A673 (cell line): ENCODE measurements around the gene ACADL. TPM values are rescaled to one million over a fixed set of nuclear protein-coding genes. Genes with fewer than 3 reads are reported as not detected.

ENCODE experiments used
- BruUV-seq: library from RNA; stranded (reverse); fragments of 400-500 nt; replicated peaks from 2 replicates; lab custom pipeline; 2021; lab: Mats Ljungman, UMichigan
- CTCF ChIA-PET: fragments of 300-600 bp; sonication (Branson Sonifier 250); formaldehyde crosslinking; loops from one replicate; lab custom pipeline; 2022; ENCODE audit warnings: antibody characterized with exemption; lab: Charles Lee
- POLR2A ChIA-PET: fragments of 300-600 bp; sonication (Branson Sonifier 250); formaldehyde crosslinking; loops from one replicate; lab custom pipeline; 2022; ENCODE audit warnings: antibody characterized with exemption; ENCODE audit not compliant: low non-redundant PET; lab: Charles Lee
- DNase-seq: peaks from one replicate; pipeline ENCODE4 v3.0.0-alpha.2; 2015; ENCODE audit warnings: low spot score
- H3K27ac ChIP-seq: fragments of 200-600 bp; sonication (generic); 2 replicates; pipeline ENCODE4 v1.5.1; 2016; ENCODE audit warnings: mixed run types, low read depth, mild to moderate bottlenecking, mixed read lengths, antibody characterized with exemption, low read length; ENCODE audit not compliant: poor library complexity, severe bottlenecking
- H3K27me3 ChIP-seq: fragments of 200-600 bp; sonication (generic); replicated peaks from 2 replicates; pipeline ENCODE4 v1.6.1; 2017; ENCODE audit warnings: mixed run types, low read depth, mild to moderate bottlenecking, mixed read lengths, antibody characterized with exemption, low read length; ENCODE audit not compliant: insufficient read depth, poor library complexity
- H3K36me3 ChIP-seq: fragments of 200-600 bp; sonication (generic); 2 replicates; pipeline ENCODE4 v1.6.1; 2016; ENCODE audit warnings: mixed run types, mild to moderate bottlenecking, mixed read lengths, antibody characterized with exemption, low read length; ENCODE audit not compliant: insufficient read depth, poor library complexity, severe bottlenecking
- H3K4me1 ChIP-seq: fragments of 200-600 bp; sonication (generic); 2 replicates; pipeline ENCODE4 v1.6.1; 2017; ENCODE audit warnings: mixed run types, mild to moderate bottlenecking, mixed read lengths, antibody characterized with exemption, low read length; ENCODE audit not compliant: insufficient read depth, poor library complexity, severe bottlenecking
- H3K4me3 ChIP-seq: fragments of 200-600 bp; sonication (generic); 2 replicates; pipeline ENCODE4 v1.5.1; 2016; ENCODE audit warnings: low read depth, mixed run types, mild to moderate bottlenecking, mixed read lengths, low read length; ENCODE audit not compliant: poor library complexity, severe bottlenecking
- H3K9me3 ChIP-seq: fragments of 200-600 bp; sonication (generic); 2 replicates; pipeline ENCODE4 v1.6.1; 2016; ENCODE audit warnings: mixed run types, low read depth, mild to moderate bottlenecking, mixed read lengths, antibody characterized with exemption, low read length; ENCODE audit not compliant: poor library complexity, severe bottlenecking
- EZH2 ChIP-seq: fragments of 200-600 bp; sonication (generic); IDR thresholded peaks from 2 replicates; pipeline ENCODE4 v1.6.1; 2017; ENCODE audit warnings: borderline replicate concordance, low read depth, mild to moderate bottlenecking, mixed read lengths, antibody characterized with exemption, low read length; ENCODE audit not compliant: poor library complexity, severe bottlenecking
- intact Hi-C: fragments of 100-400 bp; cut with micrococcal nuclease; formaldehyde crosslinking; loops from one replicate; pipeline ENCODE4 v1.10.0; 2022; ENCODE audit not compliant: unreplicated experiment
- total RNA-seq: library from RNA; stranded (reverse); gene quantifications from 2 replicates; pipeline ENCODE4 v1.2.3, GENCODE V29; 2021
- TF ChIP-seq, protein P1 (sequence below): fragments of 300-800, 200-600 bp; sonication (generic); conservative IDR thresholded peaks from 2 replicates; pipeline ENCODE4 v1.5.1; 2017; ENCODE audit warnings: low read depth, mild to moderate bottlenecking, antibody characterized with exemption, low read length, moderate library complexity, mixed read lengths

Gene ACADL
- total RNA-seq, 1 experiment from 2014 or later: not detected

DNA sequence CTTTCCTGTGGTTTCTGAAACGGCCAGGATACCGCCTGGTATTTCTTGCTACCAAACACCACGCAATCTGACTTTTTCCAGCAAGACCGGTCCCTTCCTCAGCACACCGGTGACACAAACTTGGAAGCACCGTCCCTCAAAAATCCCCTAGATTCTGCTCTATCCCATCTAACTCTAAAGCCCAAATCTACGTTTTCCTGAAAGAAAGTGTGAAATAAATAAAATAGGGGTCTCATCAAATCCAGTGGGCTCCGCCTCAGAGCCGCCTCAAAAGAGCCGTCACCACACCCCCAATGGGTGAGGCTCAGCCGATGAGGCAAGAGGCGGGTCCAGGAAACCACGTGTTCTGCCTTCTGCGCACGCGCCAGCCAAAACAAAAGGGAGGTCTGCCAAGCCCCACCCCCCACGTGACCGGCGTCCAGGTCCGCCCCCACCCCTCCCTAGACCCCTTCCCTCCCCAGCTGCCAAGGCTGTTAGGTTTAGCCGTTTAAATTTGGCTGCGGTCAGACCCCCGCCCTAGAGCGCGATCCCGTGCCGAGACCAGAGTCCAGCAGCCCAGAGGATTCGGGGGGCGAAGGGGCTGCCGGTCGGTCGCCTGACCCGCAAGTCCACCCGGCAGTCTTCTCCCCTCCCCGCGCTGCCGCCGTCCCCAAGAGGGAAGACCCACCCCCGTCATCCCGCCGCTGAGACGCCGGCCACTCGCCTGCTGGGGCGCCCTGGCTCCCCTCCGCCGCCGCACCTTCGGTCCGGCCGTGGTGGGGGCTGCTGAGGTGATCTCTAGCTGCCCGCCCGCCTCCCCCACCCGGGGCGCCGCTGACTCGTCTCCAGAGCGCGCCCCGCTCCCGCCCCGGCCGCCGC is 54.6 kb downstream of the ACADL start:
- TF ChIP-seq EZH2: no peak
- TF ChIP-seq, protein P1, sequence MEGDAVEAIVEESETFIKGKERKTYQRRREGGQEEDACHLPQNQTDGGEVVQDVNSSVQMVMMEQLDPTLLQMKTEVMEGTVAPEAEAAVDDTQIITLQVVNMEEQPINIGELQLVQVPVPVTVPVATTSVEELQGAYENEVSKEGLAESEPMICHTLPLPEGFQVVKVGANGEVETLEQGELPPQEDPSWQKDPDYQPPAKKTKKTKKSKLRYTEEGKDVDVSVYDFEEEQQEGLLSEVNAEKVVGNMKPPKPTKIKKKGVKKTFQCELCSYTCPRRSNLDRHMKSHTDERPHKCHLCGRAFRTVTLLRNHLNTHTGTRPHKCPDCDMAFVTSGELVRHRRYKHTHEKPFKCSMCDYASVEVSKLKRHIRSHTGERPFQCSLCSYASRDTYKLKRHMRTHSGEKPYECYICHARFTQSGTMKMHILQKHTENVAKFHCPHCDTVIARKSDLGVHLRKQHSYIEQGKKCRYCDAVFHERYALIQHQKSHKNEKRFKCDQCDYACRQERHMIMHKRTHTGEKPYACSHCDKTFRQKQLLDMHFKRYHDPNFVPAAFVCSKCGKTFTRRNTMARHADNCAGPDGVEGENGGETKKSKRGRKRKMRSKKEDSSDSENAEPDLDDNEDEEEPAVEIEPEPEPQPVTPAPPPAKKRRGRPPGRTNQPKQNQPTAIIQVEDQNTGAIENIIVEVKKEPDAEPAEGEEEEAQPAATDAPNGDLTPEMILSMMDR: no peak
- intact Hi-C loops: no loop called here
- Histone ChIP-seq H3K4me3 (peak overlapping the region; percentile 83), H3K27me3 (no peaks in the 10 kb centered on the region), H3K4me1 (peaks cover 22% of the 10 kb centered on the region), H3K27ac (peak overlapping the region; percentile 95), H3K36me3 (no peaks in the 10 kb centered on the region), H3K9me3 (no peaks in the 10 kb centered on the region)
- DNase-seq: peak; percentile 95
- ChIA-PET POLR2A (no interaction called here), CTCF (interaction anchor here (0.6 kb wide), 2 partner anchors 53 to 1916 kb away, joined by 7 to 10 read pairs; partner anchors contain the start of gene IDH1)
- no TSS peak for BruUV-seq

GRCh38 chr2:210170196-210170445 is 55.1 kb downstream of the ACADL start:
- intact Hi-C loops: no loop called here
- ChIA-PET CTCF (no interaction called here), POLR2A (no interaction called here)
- Histone ChIP-seq H3K4me3 (peak overlapping the region; percentile 83), H3K9me3 (no peaks in the 10 kb centered on the region), H3K27ac (peak overlapping the region; percentile 95), H3K4me1 (peaks cover 22% of the 10 kb centered on the region), H3K36me3 (no peaks in the 10 kb centered on the region), H3K27me3 (no peaks in the 10 kb centered on the region)
- no peak for DNase-seq
- BruUV-seq: TSS peak; percentile 56
- TF ChIP-seq, protein P1: no peak
- no peak for TF ChIP-seq EZH2

- H3K36me3 ChIP-seq: no peaks in the 10 kb centered on the region
- no peaks in the 10 kb centered on the region for H3K9me3 ChIP-seq
- no TSS peak for BruUV-seq
- H3K27ac ChIP-seq: peak overlapping the region; percentile 95
- peaks cover 22% of the 10 kb centered on the region for H3K4me1 ChIP-seq
- ChIA-PET CTCF (no interaction called here), POLR2A (no interaction called here)
- H3K27me3 ChIP-seq: no peaks in the 10 kb centered on the region
- intact Hi-C loops: no loop called here
- no peak for TF ChIP-seq EZH2
- TF ChIP-seq, protein P1: no peak
- peak; percentile 39 for DNase-seq
- peak overlapping the region; percentile 83 for H3K4me3 ChIP-seq
Observed at GRCh38 chr2:210169516-210170195, 55.6 kb downstream of the ACADL start.
